Fibroblast of pulmonary artery (primary cell): ENCODE data around the gene TEX44.
"Not testable (repeated sequence)": the region's sequence is repeated elsewhere in the genome, so short reads cannot be mapped to it uniquely, and the experiment has no call there.

Experiments used
- DNase-seq: peaks from one replicate; pipeline ENCODE4 v3.0.0-alpha.2; 2010; ENCODE audit warnings: low read depth
- H3K4me3 ChIP-seq: replicated peaks from 2 replicates; pipeline ENCODE4 v1.5.1; 2011; ENCODE audit warnings: low read depth, mild to moderate bottlenecking, control low read depth, low read length, moderate library complexity
- TF ChIP-seq, protein P1 (sequence below): IDR thresholded peaks from 2 replicates; pipeline ENCODE4 v1.5.1; 2011; ENCODE audit warnings: mild to moderate bottlenecking, control low read depth, low read length, inconsistent platforms; ENCODE audit errors: missing control alignments

The TEX44 gene

DNA sequence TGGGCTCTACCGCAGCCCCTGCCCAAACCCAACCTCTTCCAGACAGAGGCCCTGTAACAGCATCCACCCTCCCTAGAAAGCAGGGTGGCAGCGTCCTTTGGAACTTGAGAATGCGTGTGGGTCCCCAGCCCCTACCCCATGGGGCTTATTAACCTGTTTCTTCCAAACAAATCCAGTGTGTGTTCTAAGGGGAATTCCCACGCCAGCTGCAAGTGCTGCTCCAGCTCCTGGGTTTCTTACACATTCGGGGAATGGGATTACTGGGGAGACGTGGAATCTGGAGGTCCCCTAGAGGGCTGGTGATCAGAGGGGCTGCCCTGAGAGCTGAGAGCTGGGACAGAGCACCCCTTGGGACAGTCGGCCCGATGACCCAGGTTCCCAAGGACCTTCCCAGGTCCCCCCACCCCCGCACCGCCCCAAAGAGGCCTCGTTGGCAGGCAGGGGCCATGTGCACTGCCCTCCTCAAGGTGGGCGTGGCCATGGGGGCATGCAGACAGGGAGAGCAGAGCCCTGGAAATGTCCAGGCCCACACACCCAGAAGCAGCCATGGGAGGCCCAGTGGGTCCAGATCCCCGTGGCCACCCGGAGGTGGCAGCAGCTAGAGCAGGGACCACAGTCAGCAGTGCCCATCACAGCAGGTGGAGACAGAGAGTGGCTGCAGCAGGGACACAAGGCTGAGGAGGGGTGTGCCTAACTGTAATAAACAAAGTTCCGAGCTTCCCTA, 18.8 kb upstream of the TEX44 start:
- H3K4me3 ChIP-seq, result no peak overlapping the region
- no peak for DNase-seq
- TF ChIP-seq, protein P1, sequence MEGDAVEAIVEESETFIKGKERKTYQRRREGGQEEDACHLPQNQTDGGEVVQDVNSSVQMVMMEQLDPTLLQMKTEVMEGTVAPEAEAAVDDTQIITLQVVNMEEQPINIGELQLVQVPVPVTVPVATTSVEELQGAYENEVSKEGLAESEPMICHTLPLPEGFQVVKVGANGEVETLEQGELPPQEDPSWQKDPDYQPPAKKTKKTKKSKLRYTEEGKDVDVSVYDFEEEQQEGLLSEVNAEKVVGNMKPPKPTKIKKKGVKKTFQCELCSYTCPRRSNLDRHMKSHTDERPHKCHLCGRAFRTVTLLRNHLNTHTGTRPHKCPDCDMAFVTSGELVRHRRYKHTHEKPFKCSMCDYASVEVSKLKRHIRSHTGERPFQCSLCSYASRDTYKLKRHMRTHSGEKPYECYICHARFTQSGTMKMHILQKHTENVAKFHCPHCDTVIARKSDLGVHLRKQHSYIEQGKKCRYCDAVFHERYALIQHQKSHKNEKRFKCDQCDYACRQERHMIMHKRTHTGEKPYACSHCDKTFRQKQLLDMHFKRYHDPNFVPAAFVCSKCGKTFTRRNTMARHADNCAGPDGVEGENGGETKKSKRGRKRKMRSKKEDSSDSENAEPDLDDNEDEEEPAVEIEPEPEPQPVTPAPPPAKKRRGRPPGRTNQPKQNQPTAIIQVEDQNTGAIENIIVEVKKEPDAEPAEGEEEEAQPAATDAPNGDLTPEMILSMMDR, result no peak

DNA sequence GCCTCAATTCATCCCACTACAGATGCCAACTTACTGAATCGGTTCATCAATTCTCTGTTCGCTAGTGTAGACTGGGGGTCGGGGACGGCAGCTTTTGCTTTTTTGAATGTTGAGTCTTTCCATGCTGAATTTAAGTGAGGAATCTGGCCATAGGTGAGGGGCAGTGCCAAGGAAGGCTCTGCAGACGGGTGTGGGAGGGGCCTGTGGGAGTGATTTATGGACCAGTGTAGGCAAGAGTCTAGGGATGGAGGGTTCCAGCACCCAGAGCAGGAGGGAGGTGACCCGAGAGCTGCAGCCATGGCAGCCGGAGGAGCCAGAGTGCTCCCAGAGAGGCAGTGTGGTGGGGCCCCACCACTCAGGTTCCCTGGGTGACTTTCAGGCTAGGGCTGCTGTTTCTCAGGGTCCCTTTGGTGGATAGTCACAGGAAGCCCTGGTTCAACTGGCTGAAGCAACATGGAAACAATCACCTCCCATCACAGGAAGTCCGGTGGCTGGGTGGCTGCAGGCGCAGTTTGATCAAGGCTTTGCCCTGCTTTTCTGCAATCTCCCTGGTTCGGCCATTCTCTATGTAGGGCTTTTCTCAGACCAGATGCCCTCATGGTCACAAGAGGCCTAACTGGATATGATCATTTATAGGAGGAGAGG, 16.9 kb upstream of the TEX44 start:
- DNase-seq, result no peak
- TF ChIP-seq, protein P1, result no peak
- no peak overlapping the region for H3K4me3 ChIP-seq

DNA sequence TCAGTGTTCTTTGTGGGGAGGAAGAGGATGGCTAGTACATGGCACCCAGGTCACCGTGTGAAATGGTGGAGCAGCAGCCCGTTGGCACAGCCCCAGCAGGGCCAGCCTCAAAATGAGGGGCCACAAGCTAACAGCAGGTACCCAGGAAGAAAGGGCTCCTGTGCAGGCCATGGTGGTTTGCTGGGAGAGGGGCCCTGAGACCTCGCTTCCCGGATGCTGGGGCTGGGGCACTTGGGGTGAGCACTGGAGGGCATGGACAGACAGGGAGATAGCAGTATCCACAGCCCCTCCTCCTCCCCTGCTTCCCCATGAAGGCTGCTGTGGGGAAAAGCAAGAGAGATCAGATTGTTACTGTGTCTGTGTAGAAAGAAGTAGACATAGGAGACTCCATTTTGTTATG, 16.2 kb upstream of the TEX44 start:
- no peak for DNase-seq
- TF ChIP-seq, protein P1, result no peak
- no peak overlapping the region for H3K4me3 ChIP-seq

DNA sequence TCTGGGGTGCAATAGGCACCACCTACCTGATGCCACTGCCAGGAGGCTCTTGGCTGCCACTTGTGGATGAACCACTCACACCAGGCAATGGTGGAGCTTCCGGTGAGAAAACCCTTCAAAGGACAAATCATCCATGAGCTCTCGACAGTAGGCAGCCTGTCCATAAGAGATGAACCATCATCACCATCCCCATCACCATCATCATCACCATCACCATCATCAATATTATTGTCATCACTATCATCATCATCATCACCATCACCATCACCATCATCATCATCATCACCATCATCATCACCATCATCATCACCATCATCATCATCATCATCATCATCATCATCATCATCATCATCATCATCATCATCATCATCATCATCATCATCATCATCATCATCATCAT, 14.0 kb upstream of the TEX44 start:
- H3K4me3 ChIP-seq, DNase-seq: not testable (repeated sequence)

DNA sequence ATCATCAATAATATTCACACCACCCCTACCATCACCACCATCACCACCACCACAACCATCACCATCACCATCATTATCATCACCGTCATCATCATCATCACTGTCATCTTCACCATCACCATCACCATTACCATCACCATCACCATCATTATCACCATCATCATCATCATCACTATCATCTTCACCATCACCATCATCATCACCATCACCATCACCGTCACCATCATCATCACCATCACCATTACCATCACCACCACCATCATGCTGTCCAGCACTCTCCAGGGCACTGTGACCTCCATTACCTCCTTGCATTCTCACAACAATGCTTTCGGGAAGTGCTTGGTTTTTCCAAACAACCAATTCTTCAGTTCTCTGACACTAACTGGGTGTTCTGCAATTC, 13.1 kb upstream of the TEX44 start:
- DNase-seq, result no peak
- TF ChIP-seq, protein P1, result no peak

DNA sequence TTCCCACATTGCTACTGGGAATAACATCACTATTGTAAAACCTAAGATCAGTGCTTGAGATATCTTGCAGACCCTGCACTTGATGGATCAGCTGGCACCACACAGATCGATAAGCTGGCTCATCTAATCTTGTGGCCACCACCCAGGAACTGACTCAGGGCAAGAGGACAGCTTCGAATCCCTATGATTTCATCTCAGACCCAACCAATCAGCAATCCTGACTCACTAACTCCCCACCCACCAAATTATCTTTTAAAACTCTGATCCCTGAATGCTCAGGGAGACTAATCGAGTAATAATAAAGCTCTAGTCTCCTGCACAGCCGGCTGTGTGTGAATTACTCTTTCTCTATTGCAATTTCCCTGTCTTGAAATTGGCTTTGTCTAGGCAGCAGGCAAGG, 11.3 kb upstream of the TEX44 start:
- DNase-seq, result no peak
- no peak overlapping the region for H3K4me3 ChIP-seq
- TF ChIP-seq, protein P1, result no peak

More for the DNA sequence above, 13.1 kb upstream of the TEX44 start:
- no peak overlapping the region for H3K4me3 ChIP-seq

DNA sequence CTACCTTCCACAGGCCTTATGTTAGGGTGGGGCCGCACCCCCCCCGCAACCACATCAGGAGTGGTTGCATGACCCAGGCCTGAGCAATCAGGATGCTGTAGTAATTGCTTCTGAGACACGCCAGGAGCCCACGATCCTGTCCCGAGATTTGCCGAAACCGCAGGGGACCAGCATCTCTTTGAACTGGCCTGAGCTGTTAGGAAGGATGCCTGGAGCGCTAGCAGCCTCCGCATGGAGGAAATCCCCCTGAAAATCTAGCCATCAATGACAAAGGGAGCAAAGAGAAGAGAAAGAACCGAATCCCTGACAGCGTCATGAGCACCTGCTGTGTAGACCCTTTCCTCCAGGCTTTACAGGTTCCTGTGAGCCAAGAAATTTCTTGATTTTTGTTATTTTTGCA, 8.7 kb upstream of the TEX44 start:
- DNase-seq, result no peak
- no peak overlapping the region for H3K4me3 ChIP-seq
- TF ChIP-seq, protein P1, result no peak

DNA sequence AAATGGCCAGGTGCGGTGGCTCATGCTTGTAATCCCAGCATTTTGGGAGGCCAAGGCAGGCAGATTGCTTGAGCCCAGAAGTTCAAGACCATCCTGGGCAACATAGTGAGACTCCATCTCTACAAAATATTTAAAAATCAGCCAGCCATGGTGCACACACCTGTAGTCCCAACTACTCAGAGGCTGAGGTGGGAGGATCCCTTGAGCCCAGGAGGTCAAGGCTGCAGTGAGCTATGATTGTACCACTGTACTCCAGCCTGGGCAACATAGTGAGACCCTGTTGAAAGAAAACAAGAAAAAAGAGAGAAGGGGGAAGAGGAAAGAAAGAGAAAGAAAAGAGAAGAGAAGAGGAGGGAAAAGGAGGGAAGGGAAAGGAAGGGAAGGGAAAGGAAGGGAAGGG, 4.9 kb upstream of the TEX44 start:
- not testable (repeated sequence) for H3K4me3 ChIP-seq, DNase-seq
